ENCODE results near the gene POU6F1.

Gene POU6F1

DNA sequence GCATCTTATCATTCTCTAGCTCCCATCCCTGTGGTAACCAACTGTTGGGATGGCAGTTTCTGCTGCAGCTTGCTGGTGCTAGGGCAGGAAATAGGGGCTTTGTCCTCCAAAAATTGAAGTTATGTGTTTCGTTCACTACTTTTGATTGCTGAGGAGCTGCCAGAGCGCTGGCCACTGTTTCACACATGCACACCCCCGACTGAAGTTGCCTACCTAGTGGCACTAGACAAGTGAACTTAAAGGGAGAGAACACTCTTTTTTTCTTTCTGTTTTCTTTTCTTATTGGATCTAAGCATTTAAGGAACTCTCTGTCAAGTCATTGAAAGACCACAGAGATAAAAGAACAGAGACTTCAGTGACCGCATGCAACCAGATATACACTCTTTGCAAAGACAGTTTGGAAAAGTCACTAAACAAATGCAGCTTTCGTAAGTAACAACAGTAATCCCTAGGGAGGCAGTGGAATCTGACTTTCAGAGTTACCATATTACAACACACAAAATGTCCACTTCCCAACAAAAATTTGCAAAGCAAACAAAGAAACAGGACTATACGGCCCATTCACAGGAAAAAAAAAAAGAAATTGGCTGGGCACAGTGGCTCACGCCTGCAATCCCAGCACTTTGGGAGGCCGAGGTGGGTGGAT is 56.9 kb downstream of the POU6F1 start:
- peak; percentile 29 for DNase-seq (ENCODE audit: low read depth)

DNA sequence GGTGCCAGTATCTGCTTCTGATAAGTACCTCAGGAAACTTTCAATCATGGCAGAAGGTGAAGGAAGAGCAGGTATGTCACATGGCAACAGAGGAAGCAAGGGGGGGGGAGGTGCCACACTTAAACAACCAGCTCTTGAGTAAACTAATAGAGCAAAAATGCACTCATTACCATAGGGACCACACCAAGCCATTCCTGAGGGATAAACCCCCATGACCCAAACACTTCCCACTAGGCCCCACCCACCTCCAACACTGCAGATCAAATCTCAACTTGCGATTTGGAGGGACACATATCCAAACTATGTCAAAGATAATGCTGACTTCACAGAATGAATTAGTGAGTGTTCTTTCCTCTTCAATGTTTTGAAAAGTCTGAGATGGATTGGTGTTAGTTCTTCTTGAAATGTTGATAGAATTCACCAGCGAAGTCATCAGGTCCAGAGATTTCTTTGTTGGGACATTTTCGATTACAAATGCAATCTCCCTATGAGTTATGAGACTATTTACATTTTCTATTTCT is 61.6 kb downstream of the POU6F1 start:
- no peak for DNase-seq (ENCODE audit: low read depth)

DNA sequence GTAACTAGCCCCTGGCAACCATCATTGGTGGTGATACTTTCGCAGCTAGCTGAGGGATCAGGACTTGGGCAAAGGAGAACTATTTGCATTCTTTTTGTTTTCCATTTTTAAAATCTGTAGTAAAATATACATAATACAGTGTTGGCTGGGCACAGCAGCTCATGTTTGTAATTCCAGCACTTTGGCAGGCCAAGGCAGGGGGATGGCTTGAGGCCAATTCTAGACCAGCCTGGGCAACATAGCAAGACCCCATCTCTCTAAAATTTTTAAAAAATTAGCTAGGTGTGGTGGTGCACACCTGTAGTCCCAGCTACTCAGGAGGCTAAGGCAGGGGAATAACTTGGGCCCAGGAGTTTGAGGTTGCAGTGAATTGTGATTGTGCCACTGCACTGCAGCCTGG is 64.9 kb downstream of the POU6F1 start:
- DNase-seq (ENCODE audit: low read depth), result no peak

DNA sequence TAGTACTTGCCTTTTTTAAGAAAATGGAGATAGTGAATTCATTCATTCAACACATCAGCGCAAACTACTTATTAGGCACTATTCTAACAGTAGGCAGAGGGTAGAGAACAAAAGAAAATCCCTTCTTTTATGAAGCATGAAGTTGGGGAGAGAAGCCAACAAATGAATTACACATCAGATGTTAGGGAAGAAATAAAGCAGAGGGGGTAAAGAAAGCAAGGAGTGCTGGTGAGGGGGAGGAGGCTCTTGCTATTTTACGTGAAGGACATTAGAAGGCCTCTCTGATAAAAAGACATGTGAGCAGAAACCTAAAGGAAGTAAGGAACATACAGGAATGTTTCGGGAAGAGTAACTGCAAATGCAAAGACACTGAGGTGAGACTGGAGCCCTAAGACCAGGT is 67.1 kb downstream of the POU6F1 start:
- no peak for DNase-seq (ENCODE audit: low read depth)

DNA sequence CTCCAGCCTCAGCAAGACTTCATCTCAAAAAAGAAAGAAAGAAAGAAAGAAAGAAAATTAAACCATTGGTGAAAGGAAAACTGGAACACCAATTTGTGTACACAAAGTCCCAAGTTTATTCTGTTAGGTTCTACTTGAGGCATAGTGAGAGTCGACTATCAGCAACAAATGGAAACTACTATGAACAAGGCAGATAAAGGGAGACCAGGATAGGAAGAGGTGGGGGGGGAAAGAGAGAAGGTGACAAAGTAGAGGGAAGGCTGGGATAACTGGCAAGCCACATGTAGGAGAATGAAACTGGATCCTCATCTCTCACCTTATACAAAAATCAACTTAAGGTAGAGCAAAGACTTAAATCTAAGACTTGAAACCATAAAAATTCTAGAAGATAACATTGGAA is 70.6 kb downstream of the POU6F1 start:
- DNase-seq (ENCODE audit: low read depth), result no peak

DNA sequence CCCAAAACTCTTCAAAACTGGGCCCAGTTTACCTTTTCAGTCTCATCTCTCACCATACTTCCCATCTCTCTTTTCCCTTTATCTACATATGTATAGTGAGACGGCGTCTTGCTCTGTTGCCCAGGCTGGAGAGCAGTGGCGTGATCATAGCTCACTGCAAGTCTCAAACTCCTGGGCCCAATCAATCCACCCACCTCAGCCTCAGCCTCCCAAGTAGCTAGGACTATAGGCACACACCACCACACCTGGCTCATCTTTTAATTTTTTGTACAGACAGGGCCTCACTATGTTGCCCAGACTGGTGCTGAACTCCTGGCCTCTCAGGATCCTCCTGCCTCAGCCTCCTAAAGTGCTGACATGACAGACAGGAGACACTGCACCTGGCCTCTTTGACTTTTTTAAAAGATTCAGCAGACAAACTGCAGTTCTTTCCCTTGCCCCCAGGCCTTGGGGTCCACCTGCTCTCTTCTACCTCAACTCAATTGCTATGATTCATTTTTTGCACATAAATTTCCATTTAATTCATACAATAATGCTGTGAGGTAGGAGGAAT is 78.5 kb downstream of the POU6F1 start:
- DNase-seq (ENCODE audit: low read depth), result no peak

Data from amniotic epithelial cell (primary cell).